ENCODE data around the gene LRMDA. TPM values are rescaled to one million over a fixed set of nuclear protein-coding genes. Genes with fewer than 3 reads are reported as not detected.

The LRMDA gene
- total RNA-seq, 1 donor from 2014 or later, result not detected

GRCh38 chr10:76319661-76320060, 888.2 kb downstream of the LRMDA start:
- Mint-ChIP-seq H3K27ac (no peak overlapping the region), H3K4me3 (no peak overlapping the region), H3K4me1 (no peaks in the 10 kb centered on the region), H3K27me3 (no peaks in the 10 kb centered on the region), H3K9me3 (peaks cover 4% of the 10 kb centered on the region), H3K36me3 (ENCODE audit: low read depth) (no peaks in the 10 kb centered on the region)
- TF ChIP-seq, protein P1, sequence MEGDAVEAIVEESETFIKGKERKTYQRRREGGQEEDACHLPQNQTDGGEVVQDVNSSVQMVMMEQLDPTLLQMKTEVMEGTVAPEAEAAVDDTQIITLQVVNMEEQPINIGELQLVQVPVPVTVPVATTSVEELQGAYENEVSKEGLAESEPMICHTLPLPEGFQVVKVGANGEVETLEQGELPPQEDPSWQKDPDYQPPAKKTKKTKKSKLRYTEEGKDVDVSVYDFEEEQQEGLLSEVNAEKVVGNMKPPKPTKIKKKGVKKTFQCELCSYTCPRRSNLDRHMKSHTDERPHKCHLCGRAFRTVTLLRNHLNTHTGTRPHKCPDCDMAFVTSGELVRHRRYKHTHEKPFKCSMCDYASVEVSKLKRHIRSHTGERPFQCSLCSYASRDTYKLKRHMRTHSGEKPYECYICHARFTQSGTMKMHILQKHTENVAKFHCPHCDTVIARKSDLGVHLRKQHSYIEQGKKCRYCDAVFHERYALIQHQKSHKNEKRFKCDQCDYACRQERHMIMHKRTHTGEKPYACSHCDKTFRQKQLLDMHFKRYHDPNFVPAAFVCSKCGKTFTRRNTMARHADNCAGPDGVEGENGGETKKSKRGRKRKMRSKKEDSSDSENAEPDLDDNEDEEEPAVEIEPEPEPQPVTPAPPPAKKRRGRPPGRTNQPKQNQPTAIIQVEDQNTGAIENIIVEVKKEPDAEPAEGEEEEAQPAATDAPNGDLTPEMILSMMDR (IDR thresholded peaks at IDR 0.05), result no peak
- ATAC-seq (ENCODE audit: low read depth) (no peak), DNase-seq (no peak)
- POLR2A ChIA-PET, result no interaction called here
- intact Hi-C loops (cut with micrococcal nuclease), result no loop called here
- CTCF ChIA-PET, result no interaction called here

DNA sequence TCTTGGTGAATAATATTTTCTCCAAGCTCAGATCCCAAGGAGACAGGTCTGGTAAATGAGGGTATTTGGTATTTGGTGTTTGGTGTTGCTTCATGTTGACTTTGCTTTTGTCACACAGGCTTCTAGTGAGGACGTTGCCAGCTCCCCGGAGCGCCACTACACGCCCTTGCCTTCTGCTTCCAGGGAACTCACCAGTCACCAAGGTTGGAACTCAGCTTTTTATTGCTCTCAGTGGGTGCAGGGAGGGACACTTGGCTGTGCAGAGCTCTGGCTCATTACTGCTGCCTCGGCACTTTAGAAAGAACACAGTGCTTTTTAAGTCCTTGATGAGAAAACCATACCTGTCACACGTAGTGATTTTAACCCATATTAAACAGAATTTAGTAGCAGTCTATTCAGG, 892.9 kb downstream of the LRMDA start:
- Mint-ChIP-seq H3K36me3 (ENCODE audit: low read depth) (no peaks in the 10 kb centered on the region), H3K9me3 (no peaks in the 10 kb centered on the region), H3K27me3 (peaks cover 1% of the 10 kb centered on the region), H3K4me3 (no peak overlapping the region), H3K27ac (no peak overlapping the region), H3K4me1 (no peaks in the 10 kb centered on the region)
- POLR2A ChIA-PET, result no interaction called here
- ATAC-seq (ENCODE audit: low read depth) (no peak), DNase-seq (no peak)
- CTCF ChIA-PET, result no interaction called here
- TF ChIP-seq, protein P1 (IDR thresholded peaks at IDR 0.05), result no peak
- intact Hi-C loops (cut with micrococcal nuclease), result no loop called here

- ATAC-seq (ENCODE audit: low read depth) (no peak), DNase-seq (no peak)
- no peak overlapping the region for H3K27ac Mint-ChIP-seq
- intact Hi-C loops (cut with micrococcal nuclease), result no loop called here
- H3K9me3 Mint-ChIP-seq, result no peaks in the 10 kb centered on the region
- H3K4me3 Mint-ChIP-seq, result no peak overlapping the region
- CTCF ChIA-PET, result no interaction called here
- H3K4me1 Mint-ChIP-seq, result no peaks in the 10 kb centered on the region
- H3K36me3 Mint-ChIP-seq (ENCODE audit: low read depth), result no peaks in the 10 kb centered on the region
- TF ChIP-seq, protein P1 (IDR thresholded peaks at IDR 0.05), result no peak
- POLR2A ChIA-PET, result no interaction called here
- peaks cover 1% of the 10 kb centered on the region for H3K27me3 Mint-ChIP-seq
These were observed 896.0 kb downstream of the LRMDA start for GRCh38 chr10:76327441-76327840.

DNA sequence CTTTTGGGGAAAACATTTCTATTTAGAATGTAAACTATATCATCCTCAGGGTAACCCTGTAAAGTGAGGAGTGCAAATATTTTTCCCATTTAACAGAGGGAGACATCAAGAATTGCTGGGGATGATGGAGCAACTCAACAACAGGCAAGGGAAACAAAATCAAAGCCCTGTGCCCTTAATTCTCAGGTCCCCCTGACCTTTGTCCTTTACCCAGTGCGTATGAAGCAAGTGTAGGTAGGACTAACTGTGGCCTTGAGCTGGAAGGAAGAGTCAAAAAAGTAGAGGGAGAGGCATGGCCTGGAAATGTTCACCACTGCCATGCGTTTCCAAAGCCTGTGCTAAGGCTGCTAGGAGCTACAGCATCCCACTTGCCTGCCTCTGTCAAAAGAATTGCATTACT, 896.9 kb downstream of the LRMDA start:
- ATAC-seq (ENCODE audit: low read depth) (no peak), DNase-seq (no peak)
- Mint-ChIP-seq H3K36me3 (ENCODE audit: low read depth) (no peaks in the 10 kb centered on the region), H3K27me3 (peaks cover 1% of the 10 kb centered on the region), H3K9me3 (no peaks in the 10 kb centered on the region), H3K27ac (no peak overlapping the region), H3K4me3 (no peak overlapping the region), H3K4me1 (no peaks in the 10 kb centered on the region)
- CTCF ChIA-PET, result no interaction called here
- intact Hi-C loops (cut with micrococcal nuclease), result no loop called here
- POLR2A ChIA-PET, result no interaction called here
- TF ChIP-seq, protein P1 (IDR thresholded peaks at IDR 0.05), result no peak

- Mint-ChIP-seq H3K27me3 (peaks cover 1% of the 10 kb centered on the region), H3K36me3 (ENCODE audit: low read depth) (no peaks in the 10 kb centered on the region), H3K4me3 (no peak overlapping the region), H3K9me3 (no peaks in the 10 kb centered on the region), H3K4me1 (no peaks in the 10 kb centered on the region), H3K27ac (no peak overlapping the region)
- POLR2A ChIA-PET, result no interaction called here
- intact Hi-C loops (cut with micrococcal nuclease), result no loop called here
- DNase-seq (no peak), ATAC-seq (ENCODE audit: low read depth) (no peak)
- CTCF ChIA-PET, result no interaction called here
- TF ChIP-seq, protein P1 (IDR thresholded peaks at IDR 0.05), result no peak
These were observed 898.6 kb downstream of the LRMDA start for GRCh38 chr10:76329891-76330575.

Data from activated B cell treated with CpG ODN at 0.5 μM for 24 hours (primary cell).